Left ventricle myocardium inferior (tissue), 1 donor: ENCODE results near the gene RELT. TPM values are rescaled to one million over a fixed set of nuclear protein-coding genes. Genes with fewer than 3 reads are reported as not detected.
A peak's percentile ranks its signal among the peaks of the same experiment; 100 is the strongest.

ENCODE experiments used
- DNase-seq: peaks from one replicate; pipeline ENCODE4 v3.0.0-alpha.2; 2020
- H3K27ac ChIP-seq: fragments of 200-600 bp; replicated peaks from 2 replicates; pipeline ENCODE4 v1.8.0; 2021
- H3K27me3 ChIP-seq: fragments of 200-600 bp; 2 replicates; pipeline ENCODE4 v1.8.0; 2021; ENCODE audit warnings: low read depth
- H3K36me3 ChIP-seq: fragments of 200-600 bp; 2 replicates; pipeline ENCODE4 v1.8.0; 2021
- H3K4me1 ChIP-seq: fragments of 200-600 bp; 2 replicates; pipeline ENCODE4 v1.8.0; 2021
- H3K4me3 ChIP-seq: fragments of 200-600 bp; 2 replicates; pipeline ENCODE4 v1.8.0; 2021; ENCODE audit warnings: mild to moderate bottlenecking, moderate library complexity
- H3K9me3 ChIP-seq: fragments of 200-600 bp; replicated peaks from 2 replicates; pipeline ENCODE4 v1.8.0; 2021
- intact Hi-C: fragments of 100-400 bp; cut with micrococcal nuclease; formaldehyde crosslinking; loops from one replicate; pipeline ENCODE4 v1.11.0; 2022
- total RNA-seq: library from RNA; stranded (reverse); fragmentation: NEBNext Ultra II Directional; extraction: Animal tissue kit (Norgen Biotek cat#: 25700); gene quantifications from one replicate; pipeline ENCODE4 v1.2.1, GENCODE V29; 2021
- TF ChIP-seq, protein P1 (sequence below): fragments of 200-600 bp; IDR thresholded peaks from 2 replicates; pipeline ENCODE4 v1.8.0; 2021; ENCODE audit warnings: antibody characterized with exemption, mild to moderate bottlenecking, borderline replicate concordance
- donor health status: DM: no; HTN: yes; CAD: no; lungs with severe emphysema.

The RELT gene
- total RNA-seq, 1 donor from 2014 or later: 1.6 TPM

DNA sequence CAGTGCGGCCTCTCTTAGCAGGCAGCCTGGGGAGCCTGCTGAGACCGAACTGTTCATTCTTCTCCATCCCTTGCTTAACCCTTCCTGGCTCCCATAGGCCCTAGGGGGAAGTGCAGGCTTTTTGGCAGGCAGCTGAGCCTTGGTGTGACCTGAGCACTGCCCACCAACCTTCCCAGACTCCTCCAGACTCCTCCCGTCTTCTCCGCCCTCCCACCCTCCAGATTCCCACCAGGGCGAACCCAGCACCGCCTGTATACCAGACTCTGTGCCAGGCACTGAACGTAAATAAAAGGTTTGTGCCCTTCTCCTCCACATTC, 7.9 kb downstream of the RELT start:
- H3K27ac ChIP-seq: no peak overlapping the region
- no peak overlapping the region for H3K4me3 ChIP-seq
- intact Hi-C loops: no loop called here
- H3K9me3 ChIP-seq: no peaks in the 10 kb centered on the region
- H3K36me3 ChIP-seq: no peaks in the 10 kb centered on the region
- H3K4me1 ChIP-seq: peaks cover 81% of the 10 kb centered on the region
- no peak for DNase-seq
- H3K27me3 ChIP-seq: no peaks in the 10 kb centered on the region
- TF ChIP-seq, protein P1, sequence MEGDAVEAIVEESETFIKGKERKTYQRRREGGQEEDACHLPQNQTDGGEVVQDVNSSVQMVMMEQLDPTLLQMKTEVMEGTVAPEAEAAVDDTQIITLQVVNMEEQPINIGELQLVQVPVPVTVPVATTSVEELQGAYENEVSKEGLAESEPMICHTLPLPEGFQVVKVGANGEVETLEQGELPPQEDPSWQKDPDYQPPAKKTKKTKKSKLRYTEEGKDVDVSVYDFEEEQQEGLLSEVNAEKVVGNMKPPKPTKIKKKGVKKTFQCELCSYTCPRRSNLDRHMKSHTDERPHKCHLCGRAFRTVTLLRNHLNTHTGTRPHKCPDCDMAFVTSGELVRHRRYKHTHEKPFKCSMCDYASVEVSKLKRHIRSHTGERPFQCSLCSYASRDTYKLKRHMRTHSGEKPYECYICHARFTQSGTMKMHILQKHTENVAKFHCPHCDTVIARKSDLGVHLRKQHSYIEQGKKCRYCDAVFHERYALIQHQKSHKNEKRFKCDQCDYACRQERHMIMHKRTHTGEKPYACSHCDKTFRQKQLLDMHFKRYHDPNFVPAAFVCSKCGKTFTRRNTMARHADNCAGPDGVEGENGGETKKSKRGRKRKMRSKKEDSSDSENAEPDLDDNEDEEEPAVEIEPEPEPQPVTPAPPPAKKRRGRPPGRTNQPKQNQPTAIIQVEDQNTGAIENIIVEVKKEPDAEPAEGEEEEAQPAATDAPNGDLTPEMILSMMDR: no peak

DNA sequence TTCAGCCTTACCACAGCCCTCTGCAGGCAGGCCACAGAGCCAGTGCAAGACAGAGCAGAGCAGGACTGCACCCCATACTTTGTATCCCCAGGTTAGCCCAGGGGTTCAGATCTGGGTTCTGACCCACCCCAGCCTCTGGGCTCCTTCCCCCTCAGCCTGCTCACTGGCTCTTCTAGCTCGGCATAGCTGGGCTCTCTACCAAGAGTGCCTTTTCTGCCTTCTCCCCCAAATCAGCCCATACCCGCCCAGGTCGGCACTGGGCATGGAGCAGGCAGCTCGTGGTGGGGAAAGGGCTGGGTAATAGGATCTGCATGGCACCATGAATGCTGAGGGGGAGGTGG, 8.3 kb downstream of the RELT start:
- intact Hi-C loops: no loop called here

DNA sequence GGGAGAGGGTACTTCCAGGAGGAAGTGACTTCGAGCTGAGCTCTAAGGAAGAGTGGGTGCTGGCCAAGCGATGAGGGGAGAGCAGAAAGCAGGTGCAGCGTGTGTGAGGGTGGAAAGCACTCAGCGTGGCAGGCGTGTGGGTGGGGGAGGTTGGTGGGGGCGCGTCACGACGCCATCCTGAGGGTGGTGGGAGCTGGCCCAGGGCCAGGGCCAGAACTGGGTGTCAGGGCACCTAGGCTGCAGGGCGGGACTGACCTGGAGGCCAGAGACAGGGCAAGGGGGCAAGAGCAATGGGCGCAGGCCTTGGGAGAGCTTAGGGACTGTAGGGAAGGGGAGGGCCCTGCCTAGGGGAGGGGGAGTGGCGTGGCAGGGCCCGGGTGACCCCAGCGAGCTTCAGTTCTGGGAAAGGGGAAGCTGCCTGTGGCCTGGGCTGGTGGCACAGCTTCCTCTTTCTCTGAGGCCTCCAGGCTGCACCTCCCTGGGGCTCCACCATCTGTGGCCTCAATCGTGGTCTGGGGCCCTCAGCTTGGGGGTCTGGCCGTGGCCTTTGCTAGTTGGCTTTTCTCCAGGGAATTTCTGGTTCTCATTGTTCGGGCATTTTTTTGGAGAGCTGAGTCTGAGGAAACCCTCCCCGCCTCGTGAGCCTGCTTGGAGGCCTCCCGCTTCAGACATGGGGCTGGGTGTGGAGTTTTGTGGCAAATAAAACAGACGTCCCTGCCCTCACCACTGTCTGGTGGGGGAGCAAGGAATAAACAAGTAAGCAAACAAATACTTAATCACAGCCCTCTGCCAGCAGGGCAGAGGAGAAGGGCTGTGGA, 8.9 kb downstream of the RELT start:
- TF ChIP-seq, protein P1: no peak
- H3K4me1 ChIP-seq: peaks cover 81% of the 10 kb centered on the region
- no peaks in the 10 kb centered on the region for H3K9me3 ChIP-seq
- H3K27ac ChIP-seq: peak overlapping the region; percentile 59
- intact Hi-C loops: no loop called here
- H3K27me3 ChIP-seq: no peaks in the 10 kb centered on the region
- peak; percentile 65 for DNase-seq
- H3K4me3 ChIP-seq: no peak overlapping the region
- no peaks in the 10 kb centered on the region for H3K36me3 ChIP-seq

More for the DNA sequence above, 8.3 kb downstream of the RELT start:
- Histone ChIP-seq H3K27ac (peak overlapping the region; percentile 59), H3K4me1 (peaks cover 81% of the 10 kb centered on the region), H3K36me3 (no peaks in the 10 kb centered on the region), H3K27me3 (no peaks in the 10 kb centered on the region), H3K4me3 (no peak overlapping the region), H3K9me3 (no peaks in the 10 kb centered on the region)
- DNase-seq: no peak
- TF ChIP-seq, protein P1: no peak

DNA sequence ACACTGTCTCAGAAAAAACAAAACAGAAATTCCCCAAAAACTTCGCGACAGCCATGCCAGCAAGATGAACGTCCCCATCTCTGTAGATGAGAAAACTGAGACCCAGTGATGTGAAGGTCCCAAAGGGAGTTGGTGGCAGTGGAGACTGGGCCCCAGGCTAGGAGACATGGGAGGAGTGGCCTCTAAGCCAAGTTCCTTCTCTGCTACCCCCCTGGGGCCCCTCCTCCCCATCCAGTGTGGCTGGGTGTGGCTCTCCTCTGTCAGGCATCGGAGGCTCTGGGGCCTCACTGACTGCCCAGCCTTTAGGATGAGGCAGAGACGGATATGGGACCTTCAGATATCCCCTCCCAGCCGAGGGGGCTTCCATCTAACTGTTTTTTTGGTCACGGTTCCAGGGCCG, 9.8 kb downstream of the RELT start:
- TF ChIP-seq, protein P1: no peak
- Histone ChIP-seq H3K27me3 (no peaks in the 10 kb centered on the region), H3K36me3 (no peaks in the 10 kb centered on the region), H3K4me1 (peaks cover 72% of the 10 kb centered on the region), H3K27ac (peak overlapping the region; percentile 59), H3K9me3 (no peaks in the 10 kb centered on the region), H3K4me3 (no peak overlapping the region)
- intact Hi-C loops: no loop called here
- peak; percentile 47 for DNase-seq

DNA sequence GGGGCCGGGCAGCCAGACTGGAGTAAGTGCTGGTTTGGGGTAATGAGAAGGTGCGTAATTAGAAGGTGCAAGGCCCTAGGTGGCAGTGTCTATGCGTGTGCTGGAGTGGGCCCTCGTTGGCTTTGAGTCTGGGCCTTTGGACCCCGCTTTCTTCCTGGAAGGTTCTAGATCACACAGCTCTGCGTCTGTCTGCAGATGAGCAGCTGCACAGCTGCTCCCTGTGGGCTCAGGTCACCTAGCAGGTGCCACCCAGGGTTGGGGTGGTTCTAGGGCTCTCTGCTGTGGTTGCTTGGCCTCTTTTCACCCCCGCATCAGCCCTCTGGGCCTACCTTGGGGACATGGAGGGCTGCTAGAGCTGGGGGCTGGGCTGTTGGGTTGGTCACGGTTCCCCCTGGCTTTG, 10.3 kb downstream of the RELT start:
- peaks cover 67% of the 10 kb centered on the region for H3K4me1 ChIP-seq
- no peak for DNase-seq
- H3K27ac ChIP-seq: peak overlapping the region; percentile 59
- no peaks in the 10 kb centered on the region for H3K36me3 ChIP-seq
- intact Hi-C loops: no loop called here
- TF ChIP-seq, protein P1: no peak
- no peaks in the 10 kb centered on the region for H3K27me3 ChIP-seq
- no peaks in the 10 kb centered on the region for H3K9me3 ChIP-seq
- no peak overlapping the region for H3K4me3 ChIP-seq
